Progenitor cell of endocrine pancreas (in vitro differentiated cells): ENCODE measurements around the gene ADO. TPM values are rescaled to one million over a fixed set of nuclear protein-coding genes. Genes with fewer than 3 reads are reported as not detected.

Source experiments
- DNase-seq: peaks from one replicate; pipeline ENCODE4 v3.0.0; 2021; ENCODE audit warnings: low spot score; ENCODE audit not compliant: unreplicated experiment
- H3K27ac Mint-ChIP-seq: 2 replicates; pipeline ENCODE4 v1.8.0; 2021; ENCODE audit warnings: mild to moderate bottlenecking, moderate library complexity, mixed read lengths
- H3K27me3 Mint-ChIP-seq: 2 replicates; pipeline ENCODE4 v1.8.0; 2021; ENCODE audit warnings: mixed read lengths
- H3K36me3 Mint-ChIP-seq: 2 replicates; pipeline ENCODE4 v1.8.0; 2022; ENCODE audit warnings: mixed read lengths; ENCODE audit not compliant: insufficient read depth
- H3K4me1 Mint-ChIP-seq: 2 replicates; pipeline ENCODE4 v1.8.0; 2021; ENCODE audit warnings: low read depth, mixed read lengths
- H3K4me3 Mint-ChIP-seq: 2 replicates; pipeline ENCODE4 v1.8.0; 2021; ENCODE audit warnings: low read depth, mild to moderate bottlenecking, moderate library complexity, mixed read lengths
- H3K9me3 Mint-ChIP-seq: 2 replicates; pipeline ENCODE4 v1.8.0; 2021; ENCODE audit warnings: low read depth, mixed read lengths
- total RNA-seq: library from RNA; stranded (reverse); gene quantifications from 2 replicates; pipeline ENCODE4 v1.2.1, GENCODE V29; 2021
- TF ChIP-seq, protein P1 (sequence below): fragments of 200-600 bp; sonication (generic); IDR thresholded peaks from one replicate; pipeline ENCODE4 v1.5.0; 2021; ENCODE audit warnings: antibody characterized with exemption, mild to moderate bottlenecking; ENCODE audit not compliant: unreplicated experiment

Gene ADO
- total RNA-seq, 1 donor from 2014 or later = 22.9 TPM

DNA sequence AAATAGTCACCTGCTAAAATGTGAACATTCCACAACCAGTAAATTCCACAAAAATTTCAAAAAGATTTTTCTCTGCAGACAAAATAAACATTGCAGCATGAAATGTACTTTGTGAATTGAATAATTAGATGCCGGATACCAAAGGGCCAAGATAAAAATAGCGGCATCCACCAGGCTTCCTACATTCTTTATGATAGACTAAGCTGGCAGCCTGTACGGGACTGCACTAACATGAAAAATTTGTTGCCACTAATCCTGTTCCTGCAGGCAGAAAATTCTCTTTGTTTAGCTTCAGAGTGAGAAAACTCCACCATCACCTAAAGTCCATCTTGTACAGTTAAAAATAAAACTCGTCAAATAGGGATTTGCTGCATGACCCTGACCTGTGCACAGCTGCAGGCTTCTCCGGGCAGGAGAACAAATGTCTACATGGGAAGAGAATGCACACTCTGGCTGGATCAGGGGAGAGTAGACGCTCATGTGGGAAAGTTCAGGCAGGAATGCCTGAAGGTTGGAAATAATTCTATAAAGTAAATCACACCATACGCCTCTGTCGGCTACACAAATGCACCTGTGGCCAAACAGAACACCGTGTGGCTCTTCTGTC, 15.6 kb upstream of the ADO start:
- peaks cover 18% of the 10 kb centered on the region for H3K9me3 Mint-ChIP-seq
- no peak overlapping the region for H3K27ac Mint-ChIP-seq
- TF ChIP-seq, protein P1, sequence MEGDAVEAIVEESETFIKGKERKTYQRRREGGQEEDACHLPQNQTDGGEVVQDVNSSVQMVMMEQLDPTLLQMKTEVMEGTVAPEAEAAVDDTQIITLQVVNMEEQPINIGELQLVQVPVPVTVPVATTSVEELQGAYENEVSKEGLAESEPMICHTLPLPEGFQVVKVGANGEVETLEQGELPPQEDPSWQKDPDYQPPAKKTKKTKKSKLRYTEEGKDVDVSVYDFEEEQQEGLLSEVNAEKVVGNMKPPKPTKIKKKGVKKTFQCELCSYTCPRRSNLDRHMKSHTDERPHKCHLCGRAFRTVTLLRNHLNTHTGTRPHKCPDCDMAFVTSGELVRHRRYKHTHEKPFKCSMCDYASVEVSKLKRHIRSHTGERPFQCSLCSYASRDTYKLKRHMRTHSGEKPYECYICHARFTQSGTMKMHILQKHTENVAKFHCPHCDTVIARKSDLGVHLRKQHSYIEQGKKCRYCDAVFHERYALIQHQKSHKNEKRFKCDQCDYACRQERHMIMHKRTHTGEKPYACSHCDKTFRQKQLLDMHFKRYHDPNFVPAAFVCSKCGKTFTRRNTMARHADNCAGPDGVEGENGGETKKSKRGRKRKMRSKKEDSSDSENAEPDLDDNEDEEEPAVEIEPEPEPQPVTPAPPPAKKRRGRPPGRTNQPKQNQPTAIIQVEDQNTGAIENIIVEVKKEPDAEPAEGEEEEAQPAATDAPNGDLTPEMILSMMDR = no peak
- no peak overlapping the region for H3K4me3 Mint-ChIP-seq
- H3K36me3 Mint-ChIP-seq = peaks cover 3% of the 10 kb centered on the region
- no peak for DNase-seq
- peaks cover 6% of the 10 kb centered on the region for H3K27me3 Mint-ChIP-seq
- H3K4me1 Mint-ChIP-seq = no peaks in the 10 kb centered on the region

DNA sequence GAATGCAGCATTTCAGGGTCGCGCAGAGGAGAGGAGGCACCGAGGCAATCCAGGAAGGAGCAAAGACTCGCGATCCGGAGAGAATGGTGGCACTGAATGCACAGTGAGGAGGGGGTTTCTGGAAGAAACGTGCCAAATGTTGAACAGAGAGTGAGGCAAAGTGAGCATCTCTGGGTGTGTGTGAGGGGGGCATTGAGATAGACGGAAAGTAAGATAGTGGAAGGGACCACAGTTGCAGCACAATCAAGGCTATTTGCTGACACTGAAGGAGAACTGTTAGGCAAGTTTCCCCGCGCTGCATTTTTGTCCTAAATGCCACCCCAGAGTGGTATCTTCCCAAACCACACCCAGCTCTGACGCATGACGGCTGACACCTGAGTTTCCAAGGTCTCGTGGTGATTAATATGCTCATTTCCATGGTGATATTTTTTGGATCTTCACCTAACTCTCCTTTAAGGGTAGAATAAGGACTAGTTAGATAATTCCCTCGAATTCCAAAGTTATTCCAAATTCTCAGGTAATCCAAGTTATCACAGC, 14.4 kb upstream of the ADO start:
- Mint-ChIP-seq H3K9me3 (peaks cover 9% of the 10 kb centered on the region), H3K36me3 (peaks cover 3% of the 10 kb centered on the region)

DNA sequence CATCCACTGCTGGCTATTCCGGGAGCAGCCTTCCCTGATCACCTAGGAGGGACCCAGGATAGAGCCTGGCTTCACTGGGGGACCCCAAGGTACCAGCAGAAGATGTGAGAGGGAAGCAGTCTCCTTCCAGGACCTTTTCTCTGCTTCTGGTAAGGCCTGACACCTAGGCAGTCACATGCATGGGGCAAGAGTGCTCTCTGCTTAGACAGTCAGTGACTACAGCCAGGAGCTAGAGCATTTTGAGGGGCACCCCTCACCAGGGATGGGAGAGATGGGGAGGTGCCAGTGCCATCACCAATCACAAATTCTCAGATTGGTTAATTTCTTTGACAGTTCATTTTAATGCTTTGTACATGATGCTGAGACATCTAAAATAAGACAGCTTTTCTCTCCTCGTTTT, 13.9 kb upstream of the ADO start:
- Mint-ChIP-seq H3K4me3 (no peak overlapping the region), H3K27me3 (peaks cover 6% of the 10 kb centered on the region), H3K36me3 (no peaks in the 10 kb centered on the region), H3K9me3 (peaks cover 6% of the 10 kb centered on the region), H3K27ac (no peak overlapping the region), H3K4me1 (no peaks in the 10 kb centered on the region)
- TF ChIP-seq, protein P1 = no peak
- DNase-seq = no peak

More for the DNA sequence above, 14.4 kb upstream of the ADO start:
- H3K27ac Mint-ChIP-seq = no peak overlapping the region
- H3K27me3 Mint-ChIP-seq = peaks cover 6% of the 10 kb centered on the region
- TF ChIP-seq, protein P1 = no peak
- H3K4me3 Mint-ChIP-seq = no peak overlapping the region
- no peak for DNase-seq
- H3K4me1 Mint-ChIP-seq = no peaks in the 10 kb centered on the region

DNA sequence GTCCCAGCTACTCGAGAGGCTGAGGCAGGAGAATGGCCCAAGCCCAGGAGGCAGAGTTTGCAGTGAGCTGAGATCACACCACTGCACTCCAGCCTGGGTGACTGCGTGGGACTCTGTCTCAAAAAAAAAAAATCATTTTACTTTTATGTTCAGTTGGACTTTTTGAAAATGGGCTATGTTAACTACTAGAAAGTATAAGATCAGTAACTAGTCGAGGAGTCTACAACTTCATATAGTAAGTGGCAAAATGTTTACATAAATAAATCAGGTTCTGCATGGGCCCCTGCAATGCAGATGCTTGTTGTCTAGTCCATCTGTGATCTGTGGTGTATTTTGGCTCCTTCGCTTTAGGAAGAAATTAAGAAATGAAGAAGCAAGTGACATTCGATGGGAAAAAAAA, 12.3 kb upstream of the ADO start:
- Mint-ChIP-seq H3K4me1 (no peaks in the 10 kb centered on the region), H3K9me3 (peaks cover under 1% of the 10 kb centered on the region), H3K4me3 (no peak overlapping the region), H3K27me3 (peaks cover 9% of the 10 kb centered on the region), H3K36me3 (no peaks in the 10 kb centered on the region), H3K27ac (no peak overlapping the region)
- DNase-seq = no peak
- TF ChIP-seq, protein P1 = no peak

DNA sequence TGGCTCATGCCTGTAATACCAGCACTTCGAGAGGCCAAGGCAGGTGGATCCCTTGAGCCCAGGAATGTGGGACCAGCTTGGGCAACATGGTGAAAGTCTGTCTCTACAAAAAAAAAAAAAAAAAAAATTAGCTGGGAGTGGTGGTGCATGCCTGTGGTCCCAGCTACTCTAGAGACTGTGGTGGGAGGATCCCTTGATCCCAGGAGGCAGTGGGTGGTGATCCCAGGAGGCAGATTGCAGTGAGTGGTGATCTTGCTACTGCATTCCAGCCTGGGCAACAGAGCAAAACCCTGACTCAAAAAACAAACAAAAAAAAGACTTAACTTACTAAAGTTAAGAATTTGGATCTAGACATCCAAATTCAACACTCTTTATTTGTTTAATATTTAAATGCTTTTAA, 10.2 kb upstream of the ADO start:
- TF ChIP-seq, protein P1 = no peak
- Mint-ChIP-seq H3K27me3 (peaks cover 9% of the 10 kb centered on the region), H3K9me3 (no peaks in the 10 kb centered on the region), H3K4me3 (no peak overlapping the region), H3K36me3 (no peaks in the 10 kb centered on the region), H3K27ac (no peak overlapping the region), H3K4me1 (no peaks in the 10 kb centered on the region)
- DNase-seq = no peak
